H1 (cell line): ENCODE results near the gene CD276. TPM values are rescaled to one million over a fixed set of nuclear protein-coding genes. Genes with fewer than 3 reads are reported as not detected.
A peak's percentile ranks its signal among the peaks of the same experiment; 100 is the strongest.

Experiments
- CTCF ChIA-PET: fragments of 300-600 bp; sonication (Branson Sonifier 250); formaldehyde crosslinking; loops from one replicate; lab custom pipeline; 2021; ENCODE audit not compliant: partially characterized antibody; lab: Charles Lee
- POLR2A ChIA-PET: fragments of 300-600 bp; sonication (Branson Sonifier 250); formaldehyde crosslinking; loops from one replicate; lab custom pipeline; 2021; ENCODE audit warnings: inconsistent platforms; ENCODE audit not compliant: partially characterized antibody; lab: Charles Lee
- DNase-seq, 2 experiments: peaks; one replicate each; pipeline versions ENCODE4 v3.0.0 to v3.0.0-alpha.2; 2010 to 2022; ENCODE audit warnings: low spot score in 2 of 2, low read depth in 1 of 2, mixed read lengths in 1 of 2
- FAIRE-seq: peaks from 2 replicates; lab custom pipeline; 2011; peaks lifted over from hg19 to GRCh38; lab: Jason Lieb, UNC
- H2AFZ ChIP-seq: 2 replicates; pipeline ENCODE4 v1.8.1; 2012; ENCODE audit warnings: low read length, inconsistent platforms
- H2AK5ac ChIP-seq: 2 replicates; pipeline ENCODE4 v1.6.1; 2013; ENCODE audit warnings: low read depth, low read length
- H2BK120ac ChIP-seq: replicated peaks from 2 replicates; pipeline ENCODE3; 2013; ENCODE audit warnings: low read depth, low read length, inconsistent platforms
- H2BK12ac ChIP-seq: 2 replicates; pipeline ENCODE4 v1.6.1; 2013; ENCODE audit warnings: low read depth, low read length
- H2BK15ac ChIP-seq: 2 replicates; pipeline ENCODE4 v1.6.1; 2013; ENCODE audit warnings: low read length
- H2BK20ac ChIP-seq: 2 replicates; pipeline ENCODE4 v1.6.1; 2013; ENCODE audit warnings: low read length
- H2BK5ac ChIP-seq: 2 replicates; pipeline ENCODE4 v1.6.1; 2013; ENCODE audit warnings: low read depth, low read length
- H3K14ac ChIP-seq: 2 replicates; pipeline ENCODE4 v1.6.1; 2013; ENCODE audit warnings: inconsistent platforms; ENCODE audit not compliant: insufficient read length
- H3K18ac ChIP-seq: 2 replicates; pipeline ENCODE4 v1.6.1; 2013; ENCODE audit warnings: low read length; ENCODE audit errors: extremely low read depth
- H3K23ac ChIP-seq: 2 replicates; pipeline ENCODE4 v1.6.1; 2013; ENCODE audit warnings: inconsistent platforms; ENCODE audit not compliant: insufficient read length
- H3K23me2 ChIP-seq: 2 replicates; pipeline ENCODE4 v1.6.1; 2013; ENCODE audit warnings: low read depth, low read length
- H3K27ac ChIP-seq: 2 replicates; pipeline ENCODE4 v1.6.1; 2011; ENCODE audit warnings: low read depth, low read length, inconsistent platforms
- H3K27me3 ChIP-seq, 4 experiments: replicated peaks in 1 of 4; 1 replicate in 1 of 4; 2 replicates in 3 of 4; pipeline versions ENCODE4 v1.6.1 to v1.8.1; 2011 to 2013; ENCODE audit warnings: low read length in 3 of 4, mild to moderate bottlenecking in 3 of 4, inconsistent platforms in 2 of 4, mixed read lengths in 2 of 4, moderate library complexity in 1 of 4; ENCODE audit not compliant: control insufficient read depth in 3 of 4, insufficient read depth in 3 of 4; ENCODE audit errors: extremely low read depth in 1 of 4
- H3K36me3 ChIP-seq, 4 experiments: 2 replicates each; pipeline versions ENCODE4 v1.6.1 to v1.8.1; 2011 to 2013; ENCODE audit warnings: mild to moderate bottlenecking in 4 of 4, low read length in 3 of 4, moderate library complexity in 2 of 4, control low read depth in 1 of 4, inconsistent platforms in 1 of 4; ENCODE audit not compliant: insufficient read depth in 4 of 4, control insufficient read depth in 2 of 4
- H3K4ac ChIP-seq: replicated peaks from 2 replicates; pipeline ENCODE3; 2013; ENCODE audit warnings: low read length, low read depth, mixed read lengths, inconsistent platforms; ENCODE audit not compliant: insufficient read length
- H3K4me1 ChIP-seq, 4 experiments: replicated peaks in 1 of 4; 1 replicate in 1 of 4; 2 replicates in 3 of 4; pipeline versions ENCODE4 v1.6.1 to v1.8.1; 2011 to 2013; ENCODE audit warnings: low read length in 3 of 4, inconsistent platforms in 2 of 4, mixed read lengths in 1 of 4; ENCODE audit not compliant: insufficient read depth in 4 of 4, control insufficient read depth in 3 of 4
- H3K4me2 ChIP-seq, 2 experiments: 2 replicates each; pipeline versions ENCODE4 v1.6.1 to v1.8.1; 2011 to 2013; ENCODE audit warnings: low read depth in 2 of 2, low read length in 2 of 2, control low read depth in 1 of 2, inconsistent platforms in 1 of 2, mild to moderate bottlenecking in 1 of 2; ENCODE audit not compliant: insufficient read depth in 1 of 2
- H3K4me3 ChIP-seq, 4 experiments: fragments of 200-600, 300-600 bp in 1 of 4; sonication (generic), shearing (Covaris generic), sonication (Bioruptor Twin) in 1 of 4; 2 replicates each; pipeline versions ENCODE4 v1.5.1 to v1.8.1; 2011 to 2016; ENCODE audit warnings: low read length in 4 of 4, low read depth in 3 of 4, control low read depth in 2 of 4, inconsistent platforms in 2 of 4, mild to moderate bottlenecking in 2 of 4, mixed read lengths in 1 of 4, moderate library complexity in 1 of 4; ENCODE audit not compliant: insufficient read depth in 2 of 4; ENCODE audit errors: extremely low read depth in 1 of 4
- H3K56ac ChIP-seq: replicated peaks from 2 replicates; pipeline ENCODE3; 2013; ENCODE audit warnings: low read depth, mild to moderate bottlenecking, mixed read lengths, low read length, inconsistent platforms; ENCODE audit not compliant: insufficient read length
- H3K79me1 ChIP-seq: 2 replicates; pipeline ENCODE4 v1.6.1; 2013; ENCODE audit warnings: low read depth, low read length, control low read depth
- H3K79me2 ChIP-seq, 2 experiments: 2 replicates each; pipeline versions ENCODE4 v1.6.1 to v1.8.1; 2012 to 2013; ENCODE audit warnings: low read length in 2 of 2, mild to moderate bottlenecking in 2 of 2, inconsistent platforms in 1 of 2; ENCODE audit not compliant: insufficient read depth in 2 of 2, control insufficient read depth in 1 of 2
- H3K9ac ChIP-seq, 4 experiments: replicated peaks in 1 of 4; 1 replicate in 1 of 4; 2 replicates in 3 of 4; pipeline versions ENCODE4 v1.6.1 to v1.8.1; 2011 to 2013; ENCODE audit warnings: low read depth in 3 of 4, low read length in 3 of 4, control low read depth in 2 of 4, mild to moderate bottlenecking in 2 of 4, moderate library complexity in 2 of 4, inconsistent platforms in 1 of 4; ENCODE audit errors: extremely low read depth in 1 of 4
- H3K9me3 ChIP-seq, 2 experiments: 2 replicates each; pipeline versions ENCODE4 v1.6.1 to v1.8.1; 2012 to 2013; ENCODE audit warnings: mild to moderate bottlenecking in 2 of 2, moderate library complexity in 2 of 2, control low read depth in 1 of 2, inconsistent platforms in 1 of 2, low read depth in 1 of 2, low read length in 1 of 2, mixed read lengths in 1 of 2; ENCODE audit not compliant: insufficient read depth in 2 of 2
- H4K20me1 ChIP-seq, 2 experiments: replicated peaks in 1 of 2; 2 replicates each; pipeline versions ENCODE3 to v1.8.1; 2011 to 2013; ENCODE audit warnings: inconsistent platforms in 2 of 2, low read length in 2 of 2, mild to moderate bottlenecking in 1 of 2; ENCODE audit not compliant: insufficient read depth in 2 of 2, control insufficient read depth in 1 of 2
- H4K5ac ChIP-seq: 2 replicates; pipeline ENCODE4 v1.6.1; 2013; ENCODE audit warnings: low read length, low read depth, mixed read lengths, inconsistent platforms; ENCODE audit not compliant: insufficient read length
- H4K8ac ChIP-seq: 2 replicates; pipeline ENCODE4 v1.8.0; 2013; ENCODE audit warnings: mild to moderate bottlenecking, moderate library complexity, low read length, inconsistent platforms; ENCODE audit not compliant: insufficient read depth; ENCODE audit errors: extremely low read depth
- H4K91ac ChIP-seq: replicated peaks from 2 replicates; pipeline ENCODE3; 2013; ENCODE audit warnings: low read length, mixed read lengths, inconsistent platforms; ENCODE audit not compliant: insufficient read length
- ATF3 ChIP-seq: IDR thresholded peaks from 2 replicates; pipeline ENCODE4 v1.6.1; 2011; ENCODE audit warnings: low read depth, mild to moderate bottlenecking, low read length; ENCODE audit not compliant: insufficient read depth
- BACH1 ChIP-seq: IDR thresholded peaks from 2 replicates; pipeline ENCODE4 v1.6.1; 2012; ENCODE audit warnings: low read length, improper control_type of control experiment
- CBX5 ChIP-seq: fragments of 300-800, 300-1000 bp; sonication (generic); IDR thresholded peaks from 2 replicates; pipeline ENCODE4 v1.7.1; 2016; ENCODE audit warnings: antibody characterized with exemption, low read length, low read depth
- CHD1 ChIP-seq: IDR thresholded peaks from 2 replicates; pipeline ENCODE4 v1.6.1; 2012; ENCODE audit warnings: low read depth, low read length, improper control_type of control experiment
- CREB1 ChIP-seq: IDR thresholded peaks from 2 replicates; pipeline ENCODE4 v1.6.1; 2012; ENCODE audit warnings: inconsistent platforms
- EZH2 ChIP-seq: fragments of 200-600 bp; sonication (generic); IDR thresholded peaks from 2 replicates; pipeline ENCODE4 v1.7.1; 2012; ENCODE audit warnings: low read depth, mild to moderate bottlenecking, moderate library complexity, low read length, inconsistent platforms; ENCODE audit not compliant: severe bottlenecking
- JUND ChIP-seq: IDR thresholded peaks from 2 replicates; pipeline ENCODE4 v1.6.1; 2011; ENCODE audit warnings: mild to moderate bottlenecking, improper control_type of control experiment, low read length
- KDM1A ChIP-seq: fragments of 200-600, 300-600 bp; sonication (generic); IDR thresholded peaks from 2 replicates; pipeline ENCODE4 v1.7.1; 2016; ENCODE audit warnings: mild to moderate bottlenecking, low read length, borderline replicate concordance
- KDM4A ChIP-seq: IDR thresholded peaks from one replicate; pipeline ENCODE4 v1.7.1; 2012; ENCODE audit warnings: low read depth, mild to moderate bottlenecking, moderate library complexity, low read length, inconsistent platforms; ENCODE audit not compliant: severe bottlenecking
- NANOG ChIP-seq: IDR thresholded peaks from 2 replicates; pipeline ENCODE4 v1.6.1; 2011; ENCODE audit warnings: low read length, low read depth, mild to moderate bottlenecking, inconsistent platforms; ENCODE audit not compliant: insufficient read depth, poor library complexity, severe bottlenecking
- SIRT6 ChIP-seq: IDR thresholded peaks from one replicate; pipeline ENCODE4 v1.7.1; 2012; ENCODE audit warnings: low read length, inconsistent platforms
- TAF1 ChIP-seq: IDR thresholded peaks from 2 replicates; pipeline ENCODE4 v1.6.1; 2011; ENCODE audit warnings: mild to moderate bottlenecking, low read depth, low read length
- WGBS, 2 experiments: shearing (Covaris generic) in 1 of 2; methylation state at CpG; one replicate each; pipeline versions ENCODE4 v1.1.6 to v1.1.7; 2013 to 2015; ENCODE audit warnings: low lambda C conversion rate in 2 of 2, mixed read lengths in 2 of 2, inconsistent platforms in 1 of 2, low coverage in 1 of 2, missing lambda C conversion rate in 1 of 2; ENCODE audit not compliant: insufficient replicate concordance in 2 of 2, insufficient coverage in 1 of 2, insufficient read length in 1 of 2; ENCODE audit errors: extremely low coverage in 1 of 2, missing lambda C conversion rate in 1 of 2; 5-methylcytosine and 5-hydroxymethylcytosine counted together
- polyA plus RNA-seq, 7 experiments: library from polyadenylated mRNA; depleted of rRNA in 3 of 7; stranded (reverse) in 5 of 7; unstranded in 2 of 7; fragments of >200 nt in 5 of 7; fragments of 200-250 nt in 2 of 7; gene quantifications; 1 replicate in 5 of 7; 2 replicates in 1 of 7; 4 replicates in 1 of 7; pipeline versions ENCODE4 v1.2.1 to v1.2.3, GENCODE V29; 2011 to 2013; ENCODE audit warnings: missing spikeins in 2 of 7, mixed read lengths in 2 of 7
- total RNA-seq: library from RNA; stranded (reverse); fragmentation: NEBNext Ultra II Directional; extraction: Animal tissue kit (Norgen Biotek cat#: 25700); gene quantifications from 2 replicates; pipeline ENCODE4 v1.2.1, GENCODE V29; 2021
- TF ChIP-seq, protein P1 (sequence below): IDR thresholded peaks from 2 replicates; pipeline ENCODE4 v1.6.1; 2012; ENCODE audit warnings: inconsistent platforms

CD276 gene
- total and polyA plus RNA-seq, 2 of the 8 experiments (the other 6 are each of a cell fraction or from before 2014, with no cell fraction given) = 156 to 158 TPM

- Histone ChIP-seq H3K27ac (no peak overlapping the region), H3K4ac (no peak overlapping the region), H4K8ac (no peak overlapping the region), H2BK15ac (0 out of 2 replicates have a peak overlapping the region, but pooled peaks have one; percentile 47), H3K23ac (no peak overlapping the region), H3K9me3 (no peaks in the 10 kb centered on the region), H3K23me2 (peaks cover 14% of the 10 kb centered on the region; the same call in 1 of the 2 replicates), H3K36me3 (no peaks in the 10 kb centered on the region), H3K4me1 (peaks cover 11 to 38% (median 20%) of the 10 kb centered on the region in 4 experiments), H3K79me1 (no peaks in the 10 kb centered on the region), H3K79me2 (no peaks in the 10 kb centered on the region), H3K14ac (no peak overlapping the region), H4K91ac (no peak overlapping the region), H2BK120ac (no peak overlapping the region), H3K4me2 (no peak overlapping the region), H2AK5ac (no peak overlapping the region; the same call in 1 of the 2 replicates), H3K18ac (peak overlapping the region; percentile 29; the same call in 1 of the 2 replicates), H2AFZ (no peak overlapping the region), H2BK12ac (no peak overlapping the region), H4K5ac (no peak overlapping the region), H3K27me3 (peaks cover 0 to 18% (median 10%) of the 10 kb centered on the region in 4 experiments; a peak in 5 of 7 replicates), H2BK5ac (no peak overlapping the region), H3K56ac (no peak overlapping the region), H4K20me1 (no peaks in the 10 kb centered on the region), H3K9ac (no peak overlapping the region), H2BK20ac (no peak overlapping the region), H3K4me3 (no peak overlapping the region)
- CTCF ChIA-PET = interaction anchor here (0.7 to 9.4 kb wide), 12 partner anchors 9 to 125 kb away, joined by 3 to 45 read pairs (median 6); partner anchors contain the start of gene TBC1D21
- FAIRE-seq (no peak), DNase-seq (no peak)
- POLR2A ChIA-PET = interaction anchor here (1.2 kb wide), 1 partner anchor 29 kb away, joined by 3 read pairs; no protein-coding TSS in a partner anchor
- 71% methylated on average over 6 of the region's 6 CpGs; no CpG with 5 or more reads in 1 of the 2 experiments for WGBS, 2 experiments
- TF ChIP-seq NANOG = no peak
- no peak for TF ChIP-seq CBX5
- no peak for TF ChIP-seq TAF1
- TF ChIP-seq KDM1A = no peak
- TF ChIP-seq BACH1 = no peak
- TF ChIP-seq, protein P1, sequence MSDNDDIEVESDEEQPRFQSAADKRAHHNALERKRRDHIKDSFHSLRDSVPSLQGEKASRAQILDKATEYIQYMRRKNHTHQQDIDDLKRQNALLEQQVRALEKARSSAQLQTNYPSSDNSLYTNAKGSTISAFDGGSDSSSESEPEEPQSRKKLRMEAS = no peak
- no peak for TF ChIP-seq CREB1
- TF ChIP-seq SIRT6 = no peak
- TF ChIP-seq CHD1 = no peak
- TF ChIP-seq KDM4A = no peak
- no peak for TF ChIP-seq EZH2
- no peak for TF ChIP-seq ATF3
- TF ChIP-seq JUND = no peak
Observed at GRCh38 chr15:73748730-73749129, 64.5 kb downstream of the CD276 start.
